Renal pelvis (tissue), 12 donors: ENCODE results near the gene SMIM43. TPM values are rescaled to one million over a fixed set of nuclear protein-coding genes. Genes with fewer than 3 reads are reported as not detected.

ENCODE experiments used
- DNase-seq: peaks from one replicate; pipeline ENCODE4 v3.0.0-alpha.2; 2013
- long read RNA-seq, 16 experiments: transcript quantifications; one replicate each; lab custom pipeline, GENCODE V29; 2026
- polyA plus RNA-seq, 3 donors: library from polyadenylated mRNA; unstranded; fragments of 120-200 nt; gene quantifications; one replicate each; pipeline ENCODE4 v1.2.1, GENCODE V29; 2013; ENCODE audit not compliant: insufficient read length in 3 of 3

Gene SMIM43
- polyA plus RNA-seq, result under 1 TPM; 0.44 to 0.78 (median 0.65) TPM
- long read RNA-seq, donor 1, result 0 reads
- long read RNA-seq, donor 2, result 0 reads
- long read RNA-seq, donor 3, result 0 reads
- long read RNA-seq, donor 4, partial matches to known transcripts, result 39 of 44 reads
- long read RNA-seq, donor 4, other reads (novel, unspliced or antisense), result 5 of 44 reads
- long read RNA-seq, donor 5, result 0 reads
- long read RNA-seq, donor 6, result 0 reads
- long read RNA-seq, donor 7, result 0 reads
- long read RNA-seq, donor 8, result 0 reads
- long read RNA-seq, donor 9, partial matches to known transcripts, result 0 of 1 reads
- long read RNA-seq, donor 9, other reads (novel, unspliced or antisense), result 0 of 1 reads
- long read RNA-seq, donor 10, result 0 reads
- long read RNA-seq, donor 11, result 0 reads
- long read RNA-seq, donor 12, result 0 reads
- long read RNA-seq, donor 13, result 0 reads
- long read RNA-seq, donor 14, result 0 reads
- long read RNA-seq, donor 15, result 0 reads
- long read RNA-seq, donor 16, result 0 reads

DNA sequence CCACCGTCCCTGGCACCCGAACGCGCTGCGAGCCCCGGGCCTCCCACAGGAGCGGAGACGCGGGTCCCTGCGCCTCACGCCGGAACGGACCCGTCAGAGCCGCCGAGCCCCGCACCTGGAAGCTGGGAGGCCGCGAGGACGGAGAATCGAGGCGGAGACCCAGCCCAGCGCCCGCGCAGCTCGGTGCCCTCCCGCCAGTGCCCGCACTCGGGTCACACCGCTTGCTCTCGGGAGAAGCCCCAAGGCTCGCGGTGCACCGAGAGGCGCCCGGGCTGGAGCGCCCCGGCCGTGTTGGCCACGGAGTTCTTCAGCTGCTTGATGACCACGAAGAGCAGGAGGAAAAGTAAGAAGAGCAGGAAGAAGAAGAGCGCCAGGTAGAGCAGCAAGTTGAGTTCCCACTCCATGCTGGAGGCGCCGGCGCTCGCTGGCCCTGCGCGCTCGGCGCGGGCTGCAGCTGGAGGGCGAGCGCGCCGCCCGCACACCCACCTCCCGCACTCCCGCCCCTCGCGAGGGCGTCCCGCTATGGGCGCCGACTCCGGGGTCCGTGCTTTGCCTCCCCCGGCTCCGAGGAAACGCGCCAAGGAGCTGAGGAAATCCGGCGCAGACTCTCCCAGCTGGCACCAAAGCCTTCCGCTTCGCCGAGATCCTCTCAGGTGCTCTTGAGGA is at the start of gene SMIM43:
Gene SMIM43, minus strand, starts transcription at position 463 of the 666 bp plus-strand sequence. Its CDS starts 59 bp downstream, at position 404.
- peak; percentile 23 for DNase-seq

DNA sequence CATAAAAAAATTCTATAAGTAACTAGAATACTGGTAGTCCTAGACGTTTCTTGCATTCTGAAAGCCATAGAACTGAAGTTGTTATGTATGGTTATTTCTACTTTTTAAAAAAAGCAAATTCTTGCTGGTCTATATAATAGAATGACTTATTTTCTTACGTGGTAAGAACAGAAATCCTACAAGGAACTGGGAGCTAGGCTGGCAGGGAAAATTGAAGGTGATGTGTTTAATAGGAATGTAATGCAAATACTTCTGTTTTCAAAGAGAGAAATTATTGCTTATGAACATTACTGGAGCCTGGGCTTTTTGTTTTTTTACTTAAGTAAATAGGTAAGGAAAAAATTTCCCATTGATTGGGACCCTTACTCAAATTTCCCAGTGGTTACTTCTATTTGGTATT is 49.8 kb upstream of the SMIM43 start:
- no peak for DNase-seq

DNA sequence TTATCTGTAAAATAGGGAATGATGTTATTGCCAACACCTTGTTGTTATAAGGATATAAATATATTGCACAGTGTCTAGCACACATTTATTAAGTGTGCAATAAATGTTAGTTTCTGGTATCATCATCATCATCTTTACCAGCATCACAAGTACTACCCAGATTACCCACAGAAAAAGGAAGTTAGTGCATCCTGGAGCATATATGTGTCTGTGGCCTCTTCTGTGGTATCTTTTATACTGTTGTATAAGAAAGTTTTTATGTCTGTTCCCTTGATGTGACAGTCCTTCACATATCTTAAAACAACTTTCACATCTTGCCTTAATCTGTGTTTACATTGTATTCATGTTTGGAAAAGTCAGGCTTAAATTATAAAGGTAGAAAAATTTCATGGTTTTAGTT is 46.2 kb upstream of the SMIM43 start:
- no peak for DNase-seq

DNA sequence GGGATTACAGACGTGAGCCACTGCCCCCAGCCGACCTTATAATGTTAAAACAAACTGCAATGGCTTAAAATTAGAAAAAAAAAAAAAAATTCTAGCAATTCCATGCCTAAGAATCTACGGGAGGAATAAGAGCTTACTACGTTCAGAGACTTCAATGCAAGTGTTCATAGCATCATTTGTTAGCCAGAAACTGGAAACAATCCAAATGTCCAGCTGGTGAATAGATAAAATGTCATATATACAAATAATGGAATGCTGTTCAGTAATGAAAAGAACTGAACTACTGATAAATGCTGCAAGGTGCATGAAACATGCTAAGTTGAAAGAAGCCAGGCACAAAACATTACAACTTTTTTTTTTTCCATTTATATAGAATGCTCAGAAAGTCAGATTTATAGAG is 41.4 kb upstream of the SMIM43 start:
- DNase-seq, result no peak

DNA sequence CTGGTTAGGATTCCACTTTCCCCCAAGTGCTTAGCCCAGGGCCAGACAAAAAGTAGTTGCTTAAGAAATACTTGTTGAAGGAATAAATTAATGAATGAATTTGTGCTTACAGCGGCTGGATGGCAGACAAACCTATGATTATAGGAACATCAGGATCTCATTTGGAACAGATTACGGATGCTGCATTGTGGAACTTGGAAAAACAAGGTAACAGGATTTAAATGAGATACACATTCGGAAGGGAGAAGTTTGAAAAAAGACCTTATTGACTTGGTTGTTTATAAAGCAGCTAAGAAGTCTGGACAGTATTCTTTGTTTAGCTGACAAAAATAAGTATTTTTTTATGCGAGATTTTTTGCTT is 36.7 kb upstream of the SMIM43 start:
- DNase-seq, result no peak

DNA sequence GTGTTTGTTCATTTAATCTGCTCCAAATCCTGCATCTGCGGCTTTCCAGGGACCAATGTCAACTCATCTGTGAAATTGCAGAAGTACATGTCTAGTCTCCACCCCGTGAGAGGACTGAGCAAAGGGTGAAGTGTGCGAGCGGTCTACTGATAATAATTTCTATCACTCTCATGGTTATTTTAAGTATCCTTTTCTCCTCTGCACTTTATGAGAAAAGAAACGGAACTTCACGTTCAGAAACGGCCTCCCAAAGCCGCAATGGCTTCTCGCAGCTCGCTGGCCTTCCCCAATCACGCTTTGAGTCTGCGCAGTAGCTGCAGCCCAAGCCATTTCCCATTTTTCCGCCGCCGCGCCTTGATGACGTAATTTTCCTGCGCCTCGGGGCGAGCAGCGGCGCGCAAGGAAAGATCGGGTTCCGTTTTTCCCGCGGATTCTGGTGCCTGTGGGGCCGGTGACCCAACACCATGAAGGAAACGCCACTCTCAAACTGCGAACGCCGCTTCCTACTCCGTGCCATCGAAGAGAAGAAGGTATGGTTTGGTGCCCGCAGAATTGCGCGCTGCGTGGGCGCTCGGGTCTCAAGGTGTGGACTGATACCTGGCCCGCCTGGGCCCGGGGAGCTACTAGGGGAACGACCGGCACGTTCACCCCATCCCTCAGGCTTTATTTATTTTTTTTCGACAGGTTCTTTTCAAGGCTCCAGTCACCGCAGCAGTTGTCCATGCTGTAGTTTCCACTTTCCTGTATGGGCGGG is 36.2 kb upstream of the SMIM43 start, which contains the start of gene EXOSC9:
Gene EXOSC9, plus strand, starts transcription at position 363 of the 754 bp plus-strand sequence. Its CDS starts 102 bp downstream, at position 465.
- peak; percentile 96 for DNase-seq

DNA sequence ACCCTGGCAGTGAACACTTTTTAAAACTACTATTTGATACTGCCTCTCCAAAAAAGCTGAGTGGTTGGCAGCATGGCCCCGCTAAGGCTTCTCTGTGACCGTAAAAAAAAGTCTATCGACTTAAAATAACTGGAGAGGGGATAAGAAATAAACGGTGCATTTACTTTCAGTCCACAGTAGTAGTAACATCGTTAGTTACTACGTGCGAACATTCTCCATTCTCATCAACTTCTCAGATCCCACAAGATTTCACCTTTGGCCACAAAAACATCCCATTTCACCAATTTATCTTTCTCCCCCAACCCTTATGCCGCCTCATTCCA is 35.6 kb upstream of the SMIM43 start:
- DNase-seq, result no peak

DNA sequence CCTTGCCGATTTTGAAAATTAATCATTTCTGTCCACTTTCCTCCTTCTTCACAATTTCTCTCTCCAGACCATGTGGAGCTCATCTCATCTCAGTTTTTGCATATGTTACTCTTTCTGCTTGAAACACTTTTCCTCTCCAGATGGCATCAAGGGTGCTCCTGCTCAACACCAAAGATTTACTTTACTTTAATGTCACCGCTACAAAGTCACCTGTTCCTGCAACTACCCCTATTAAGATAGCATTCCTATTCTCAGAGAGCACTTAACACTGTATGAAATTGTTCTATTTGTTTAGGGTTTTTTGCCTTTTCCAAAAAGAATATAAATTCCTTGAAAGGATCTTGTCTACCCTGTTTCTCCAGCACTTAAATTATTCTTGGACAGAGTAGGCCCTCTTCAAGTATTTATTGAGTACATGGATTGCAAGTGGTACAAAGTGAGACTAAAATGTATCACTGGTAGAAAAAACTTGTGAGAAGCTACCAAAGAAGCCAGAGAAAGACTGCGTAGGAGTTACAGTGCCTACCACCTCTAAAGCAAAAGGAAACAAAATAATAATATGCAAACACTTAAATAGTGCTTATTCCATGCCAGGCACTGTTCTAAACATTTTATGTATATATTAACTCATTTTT is 35.0 kb upstream of the SMIM43 start:
- DNase-seq, result no peak

DNA sequence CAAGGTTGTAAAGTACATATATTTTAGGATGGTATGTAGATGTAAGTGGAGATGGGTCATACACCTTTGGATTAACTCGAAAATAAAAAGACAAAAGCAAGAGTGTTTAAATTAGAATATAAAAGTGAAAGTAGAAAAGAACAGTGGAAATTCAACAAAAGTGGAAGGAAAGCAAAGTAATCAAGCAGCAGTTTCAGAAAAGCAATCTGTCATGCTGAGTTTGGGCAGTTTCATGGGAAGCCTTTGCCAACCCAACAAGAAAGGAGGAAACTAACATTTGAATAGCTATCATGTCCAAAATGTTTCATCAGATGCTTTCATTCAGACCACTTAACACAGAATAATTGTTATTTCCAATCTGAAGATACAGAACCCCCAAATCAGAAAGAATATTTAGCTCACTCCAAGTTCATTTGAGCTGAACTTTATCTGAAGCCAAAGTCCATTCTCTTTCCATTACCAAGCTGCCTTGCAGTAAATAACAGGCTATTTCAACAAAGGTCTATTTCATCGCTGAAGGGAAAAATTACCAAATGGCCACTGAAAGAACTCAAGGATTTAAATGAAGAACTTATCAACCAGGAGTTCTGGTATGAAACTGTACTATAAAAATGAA is 34.4 kb upstream of the SMIM43 start:
- no peak for DNase-seq

DNA sequence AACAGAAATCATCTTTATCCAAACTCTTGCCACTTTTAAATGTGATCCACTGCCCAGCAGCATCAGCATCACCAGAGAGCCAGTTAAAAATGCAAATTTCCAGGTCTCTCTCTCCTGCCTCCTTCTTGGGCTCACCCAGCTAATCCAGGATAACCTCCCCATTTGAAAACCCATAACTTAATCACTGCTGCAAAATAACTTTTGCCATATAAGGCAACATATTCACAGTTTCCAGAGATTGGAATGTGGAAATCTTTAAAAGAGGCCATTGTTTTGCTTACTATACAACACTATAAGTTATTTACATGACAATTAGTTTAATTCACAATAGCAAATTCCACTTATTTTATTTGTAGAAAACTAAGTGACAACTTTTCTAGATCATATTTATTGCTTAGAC is 31.3 kb upstream of the SMIM43 start:
- no peak for DNase-seq

DNA sequence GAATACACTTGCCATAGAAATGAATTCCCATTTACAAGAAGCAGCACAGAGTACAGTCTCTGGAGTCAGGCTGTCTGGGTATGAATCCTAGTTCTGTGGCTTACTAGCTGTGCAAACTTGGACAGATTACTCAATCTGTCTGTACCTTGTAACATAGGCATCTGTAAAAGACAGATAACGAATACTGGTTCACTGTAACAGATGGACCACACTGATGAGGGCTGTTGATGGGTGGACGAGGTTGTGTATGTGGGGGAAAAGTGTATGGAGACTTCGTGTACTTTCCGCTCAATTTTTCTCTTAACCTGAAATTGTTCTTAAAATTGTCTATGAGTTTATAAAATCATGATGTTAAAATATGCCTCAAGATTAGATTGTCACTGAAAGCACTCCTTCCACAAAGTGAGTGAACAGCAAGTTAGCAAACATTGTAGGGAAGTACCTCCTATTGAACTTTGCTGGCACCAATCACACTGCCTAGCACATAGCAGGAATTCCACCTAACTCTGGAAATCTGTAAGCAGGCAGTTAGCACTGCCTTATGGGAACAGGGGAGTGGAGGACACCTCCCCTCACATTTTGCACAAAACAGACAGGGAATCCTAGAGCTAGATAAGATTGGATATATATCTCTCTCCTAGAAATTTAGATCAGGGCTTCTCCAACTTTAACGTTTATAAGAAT is 29.7 kb upstream of the SMIM43 start:
- DNase-seq, result no peak

DNA sequence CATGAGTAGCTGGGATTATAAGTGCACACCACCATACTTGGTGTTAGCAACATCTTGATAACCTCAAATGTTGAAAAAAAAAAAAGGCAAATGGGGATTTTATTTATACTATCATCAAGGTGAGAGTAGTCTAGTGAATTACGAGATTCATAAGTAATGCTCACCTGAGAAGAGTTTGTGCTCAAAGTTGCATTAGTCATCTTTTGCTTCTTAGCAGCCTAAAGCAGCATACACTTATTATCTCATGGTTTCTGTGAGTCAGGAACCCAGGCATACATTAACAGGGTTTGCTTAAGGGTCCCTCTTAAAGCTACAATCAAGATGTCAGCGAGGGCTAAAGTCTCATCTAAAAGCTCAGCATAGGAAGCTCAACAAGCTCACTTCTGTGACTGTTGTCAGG is 28.0 kb upstream of the SMIM43 start:
- no peak for DNase-seq

DNA sequence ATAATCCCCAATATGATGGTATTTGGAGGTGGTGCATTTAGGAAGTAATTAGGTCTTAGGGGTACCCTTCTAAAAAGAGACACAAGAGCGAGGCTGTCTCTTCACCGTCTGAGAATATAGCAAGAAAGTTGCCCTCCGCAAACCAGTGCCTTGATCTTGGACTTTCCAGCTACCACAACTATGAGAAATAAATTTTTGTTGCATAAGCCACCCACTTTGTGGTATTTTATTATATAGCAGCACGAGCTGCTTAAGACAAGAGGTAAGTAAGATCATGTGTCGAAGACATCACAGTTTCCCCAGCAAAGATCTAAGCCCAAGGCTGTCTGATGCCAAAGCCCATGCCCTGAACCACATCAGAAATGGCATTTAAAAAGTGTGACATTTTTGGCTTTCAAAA is 26.5 kb upstream of the SMIM43 start:
- DNase-seq, result no peak

DNA sequence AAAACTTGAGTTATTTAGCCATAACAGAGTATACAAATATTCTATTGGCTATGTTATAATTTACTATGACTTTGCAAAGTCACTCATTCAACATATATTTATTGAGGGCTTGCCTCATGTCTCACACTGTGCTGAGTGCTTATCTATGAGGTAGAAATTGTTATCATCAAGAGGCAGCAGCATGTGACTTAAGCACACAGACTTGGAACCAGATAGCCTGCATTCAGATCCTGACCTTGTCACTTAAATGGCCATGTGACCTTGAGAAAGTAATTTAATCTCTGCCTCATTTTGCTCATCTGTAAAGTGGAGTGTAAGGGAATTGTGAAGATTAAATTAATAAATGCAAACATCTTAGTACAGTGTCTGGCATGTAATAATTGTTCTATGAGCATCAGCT is 26.0 kb upstream of the SMIM43 start:
- no peak for DNase-seq

DNA sequence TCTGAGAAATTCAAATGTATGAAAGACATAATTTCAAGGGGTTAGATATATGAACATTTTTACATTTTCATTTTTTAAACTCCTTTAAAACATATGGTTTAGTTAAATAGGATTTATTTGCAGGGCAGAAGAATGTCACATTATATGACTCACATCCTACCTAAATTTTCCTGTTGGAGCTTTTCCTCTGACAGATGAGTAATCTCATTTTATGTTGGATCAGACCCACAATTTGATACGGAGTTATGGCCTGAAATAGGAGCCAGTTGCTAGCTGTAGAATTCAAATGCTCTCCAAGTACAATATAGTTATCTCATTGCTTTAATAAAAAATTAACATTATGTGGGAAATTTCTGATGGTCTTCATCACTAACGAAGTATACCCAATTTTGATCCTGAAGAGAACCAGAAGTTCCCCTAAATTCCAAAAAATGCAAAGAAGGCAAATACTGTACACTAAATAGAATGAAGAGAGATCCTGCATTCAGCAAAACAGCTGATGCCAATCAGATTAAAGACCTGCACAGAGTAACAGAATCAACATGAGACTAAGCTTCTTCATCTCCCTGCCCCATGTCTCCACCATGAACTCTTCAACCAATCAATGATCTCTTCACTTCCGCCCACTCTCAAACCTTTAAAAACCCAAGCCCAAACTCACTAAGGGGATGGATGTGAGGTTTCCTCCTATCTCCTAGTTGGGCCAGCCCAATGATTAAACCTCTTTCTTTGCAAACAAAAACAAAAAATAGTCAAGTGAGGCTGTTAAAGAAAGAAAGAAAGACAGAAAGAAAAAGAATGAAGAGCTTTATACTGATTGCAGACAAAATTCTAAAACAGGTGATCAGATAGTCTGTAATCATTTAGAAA is 25.2 kb upstream of the SMIM43 start:
- no peak for DNase-seq

DNA sequence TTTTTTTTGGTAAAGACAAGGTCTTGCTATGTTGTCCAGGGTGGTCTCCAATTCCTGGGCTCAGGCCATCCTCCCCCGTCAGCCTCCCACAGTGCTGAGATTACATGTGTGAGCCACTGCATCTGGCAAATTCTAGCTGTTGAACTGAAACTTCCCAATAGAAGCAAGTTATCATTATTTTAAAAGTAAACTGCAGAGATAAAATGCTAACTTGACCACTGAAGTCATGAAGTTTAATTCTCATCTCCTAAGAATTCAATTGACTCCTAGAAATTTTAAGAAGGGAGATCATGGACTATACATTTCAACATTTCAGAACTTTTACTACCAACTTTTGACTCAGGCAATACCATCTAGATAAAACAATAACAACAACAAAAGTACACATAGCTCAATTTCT is 24.5 kb upstream of the SMIM43 start:
- no peak for DNase-seq

DNA sequence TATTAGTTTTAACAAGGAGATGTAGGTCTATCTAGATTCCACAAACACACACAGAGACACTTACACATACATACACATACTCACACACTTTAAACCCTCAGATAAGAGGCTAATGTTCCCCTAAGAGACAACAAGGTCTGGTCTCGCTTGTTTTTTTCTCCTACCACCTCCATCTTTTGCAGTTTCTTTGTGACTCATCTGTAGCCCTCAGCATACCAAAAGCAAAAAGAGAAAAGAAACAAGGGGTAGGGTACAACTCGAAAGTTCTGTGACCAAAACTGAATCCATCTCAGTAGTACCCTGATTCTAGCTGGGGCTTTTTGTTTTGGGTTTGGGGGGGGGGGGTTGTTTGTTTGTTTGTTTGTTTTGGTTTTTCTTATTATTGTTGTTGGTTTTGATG is 23.9 kb upstream of the SMIM43 start:
- DNase-seq, result no peak

DNA sequence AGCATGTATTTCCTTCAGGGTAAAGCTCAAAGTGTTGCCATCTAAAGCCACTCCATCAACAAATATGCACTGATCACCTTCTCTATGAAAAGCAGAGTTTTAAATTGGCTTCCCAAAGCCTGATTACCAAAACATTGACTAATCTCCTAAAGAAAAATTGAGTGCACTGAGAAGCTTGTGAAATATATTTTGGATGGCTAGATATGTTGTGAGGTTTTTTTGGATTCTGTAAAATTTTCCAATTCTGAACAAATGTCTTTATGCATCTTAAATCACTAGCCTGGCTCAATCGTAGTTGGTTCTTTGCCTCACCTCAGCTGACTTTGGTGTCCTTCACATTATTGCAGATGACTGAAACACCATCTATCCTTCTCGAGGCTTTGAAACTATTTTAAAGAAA is 21.3 kb upstream of the SMIM43 start:
- no peak for DNase-seq

DNA sequence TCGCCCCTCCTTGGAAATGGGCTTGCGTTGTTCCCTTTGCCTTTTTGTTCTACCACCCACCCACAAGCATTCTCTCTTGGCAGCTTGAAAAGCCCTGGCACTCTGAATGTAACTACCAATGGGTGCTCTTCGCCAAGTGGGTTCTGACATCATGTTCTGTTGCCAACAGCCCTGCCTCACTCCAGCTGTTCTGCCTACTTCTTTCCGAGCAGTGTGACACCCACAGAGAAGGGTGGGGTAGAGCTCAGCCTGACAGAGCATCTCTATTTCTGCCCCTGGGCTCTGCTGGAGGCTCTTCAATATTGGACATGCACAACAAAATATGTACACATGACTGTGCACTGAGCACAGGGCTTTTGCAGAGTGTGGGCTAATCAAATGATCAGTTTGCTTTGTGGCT is 20.5 kb upstream of the SMIM43 start:
- DNase-seq, result no peak

DNA sequence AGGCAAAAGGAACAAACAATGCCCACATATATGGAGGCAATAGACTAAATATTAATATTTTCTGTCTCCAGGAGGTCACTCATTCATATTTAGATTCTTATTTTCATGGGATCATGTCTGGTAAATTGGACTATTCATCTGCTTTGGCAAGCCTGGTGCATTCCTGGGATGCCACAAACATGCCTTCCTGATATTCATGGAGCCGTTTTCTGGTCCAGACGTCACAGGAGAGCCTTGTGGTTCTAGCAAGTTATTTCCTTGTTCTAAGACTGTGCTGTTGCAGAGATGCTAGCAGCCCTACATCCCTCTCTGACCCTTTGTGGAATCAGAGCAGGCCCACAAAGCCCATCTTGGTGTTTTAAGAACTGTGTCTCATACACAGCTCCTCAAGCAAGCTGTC is 20.0 kb upstream of the SMIM43 start:
- DNase-seq, result no peak
